ENCODE data around the gene OPA1.

OPA1 gene

DNA sequence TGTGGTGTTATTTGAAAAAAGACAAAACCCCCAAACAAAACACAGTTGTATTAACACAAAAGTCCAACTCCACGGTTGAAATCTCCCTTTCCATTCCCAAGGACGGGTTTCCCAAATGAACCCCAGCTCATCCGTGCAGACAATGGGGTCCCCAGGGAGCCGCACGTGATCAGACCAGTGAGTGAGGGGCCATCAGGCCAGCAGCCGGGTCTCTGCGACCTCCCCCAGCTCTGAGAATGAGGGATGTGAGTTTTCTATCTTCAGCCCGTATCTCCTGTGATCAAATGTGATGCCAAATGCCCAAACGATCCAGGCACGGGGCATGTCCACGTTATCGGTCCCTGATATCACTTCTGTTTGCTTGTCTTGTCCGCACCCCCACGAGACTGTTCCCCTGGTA lies 138.0 kb downstream of the OPA1 start:
- Histone ChIP-seq H3K27me3 (ENCODE audit: control insufficient read depth, insufficient read depth, low read length) (no peaks in the 10 kb centered on the region), H3K4me1 (ENCODE audit: control insufficient read depth, insufficient read depth, low read length) (no peaks in the 10 kb centered on the region), H3K9me3 (ENCODE audit: control insufficient read depth, insufficient read depth, low read length) (no peaks in the 10 kb centered on the region), H3K36me3 (ENCODE audit: control insufficient read depth, insufficient read depth, low read length) (no peaks in the 10 kb centered on the region), H3K9ac (ENCODE audit: low read depth, low read length) (no peak overlapping the region), H3K4me3 (ENCODE audit: low read depth, low read length) (no peak overlapping the region)

- Histone ChIP-seq H3K36me3 (ENCODE audit: control insufficient read depth, insufficient read depth, low read length) (no peaks in the 10 kb centered on the region), H3K27me3 (ENCODE audit: control insufficient read depth, insufficient read depth, low read length) (no peaks in the 10 kb centered on the region), H3K9me3 (ENCODE audit: control insufficient read depth, insufficient read depth, low read length) (no peaks in the 10 kb centered on the region), H3K4me1 (ENCODE audit: control insufficient read depth, insufficient read depth, low read length) (no peaks in the 10 kb centered on the region), H3K4me3 (ENCODE audit: low read depth, low read length) (no peak overlapping the region), H3K9ac (ENCODE audit: low read depth, low read length) (no peak overlapping the region)
These were observed 138.6 kb downstream of the OPA1 start for GRCh38 chr3:193731656-193732055.

DNA sequence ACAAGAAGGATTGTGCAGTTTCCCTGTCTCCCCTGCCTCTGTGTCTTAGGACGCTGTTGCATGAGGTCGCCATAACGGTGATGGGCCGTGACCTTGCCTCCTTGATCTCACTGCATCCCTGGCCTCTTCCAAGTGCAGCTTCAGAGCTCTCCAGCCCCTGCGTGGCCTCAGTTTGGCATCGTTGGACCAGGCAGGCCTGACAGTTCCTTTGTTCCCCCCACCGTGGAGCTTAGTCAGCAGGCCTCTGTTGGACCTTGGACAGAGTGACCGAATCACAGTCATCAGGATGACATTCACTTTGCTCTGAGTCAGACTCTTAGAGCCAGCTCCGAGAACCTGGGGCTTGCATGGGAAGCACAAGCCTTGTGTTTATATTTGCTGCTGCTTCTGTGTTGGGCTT lies 139.4 kb downstream of the OPA1 start:
- Histone ChIP-seq H3K36me3 (ENCODE audit: control insufficient read depth, insufficient read depth, low read length) (no peaks in the 10 kb centered on the region), H3K9ac (ENCODE audit: low read depth, low read length) (no peak overlapping the region), H3K27me3 (ENCODE audit: control insufficient read depth, insufficient read depth, low read length) (no peaks in the 10 kb centered on the region), H3K4me1 (ENCODE audit: control insufficient read depth, insufficient read depth, low read length) (no peaks in the 10 kb centered on the region), H3K4me3 (ENCODE audit: low read depth, low read length) (no peak overlapping the region), H3K9me3 (ENCODE audit: control insufficient read depth, insufficient read depth, low read length) (no peaks in the 10 kb centered on the region)

DNA sequence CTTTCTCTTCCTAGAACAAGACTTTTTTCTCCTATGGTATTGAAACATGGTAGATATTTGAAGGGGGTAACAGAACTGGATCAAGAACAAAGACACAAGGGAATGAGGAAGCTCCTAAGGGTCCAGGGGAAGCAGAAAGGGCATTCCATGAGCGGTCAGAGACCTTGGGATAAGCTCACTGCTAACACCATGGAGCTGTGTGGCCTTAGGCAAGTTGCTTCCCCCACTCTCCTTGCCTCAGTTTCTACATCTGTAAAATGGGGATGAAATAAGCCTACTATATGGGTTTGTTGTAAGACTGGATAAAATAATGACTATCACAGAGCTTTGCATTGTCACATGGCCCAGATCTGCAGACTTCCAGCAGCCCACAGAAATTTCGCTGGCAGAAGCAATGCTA lies 139.8 kb downstream of the OPA1 start:
- H3K4me1 ChIP-seq (ENCODE audit: control insufficient read depth, insufficient read depth, low read length) = no peaks in the 10 kb centered on the region
- H3K9me3 ChIP-seq (ENCODE audit: control insufficient read depth, insufficient read depth, low read length) = no peaks in the 10 kb centered on the region
- H3K4me3 ChIP-seq (ENCODE audit: low read depth, low read length) = no peak overlapping the region
- no peaks in the 10 kb centered on the region for H3K27me3 ChIP-seq (ENCODE audit: control insufficient read depth, insufficient read depth, low read length)
- no peak overlapping the region for H3K9ac ChIP-seq (ENCODE audit: low read depth, low read length)
- H3K36me3 ChIP-seq (ENCODE audit: control insufficient read depth, insufficient read depth, low read length) = no peaks in the 10 kb centered on the region

GRCh38 chr3:193734737-193735366 lies 141.8 kb downstream of the OPA1 start:
- H3K9me3 ChIP-seq (ENCODE audit: control insufficient read depth, insufficient read depth, low read length) = no peaks in the 10 kb centered on the region
- no peak overlapping the region for H3K4me3 ChIP-seq (ENCODE audit: low read depth, low read length)
- H3K4me1 ChIP-seq (ENCODE audit: control insufficient read depth, insufficient read depth, low read length) = no peaks in the 10 kb centered on the region
- no peaks in the 10 kb centered on the region for H3K36me3 ChIP-seq (ENCODE audit: control insufficient read depth, insufficient read depth, low read length)
- H3K27me3 ChIP-seq (ENCODE audit: control insufficient read depth, insufficient read depth, low read length) = no peaks in the 10 kb centered on the region
- no peak overlapping the region for H3K9ac ChIP-seq (ENCODE audit: low read depth, low read length)

DNA sequence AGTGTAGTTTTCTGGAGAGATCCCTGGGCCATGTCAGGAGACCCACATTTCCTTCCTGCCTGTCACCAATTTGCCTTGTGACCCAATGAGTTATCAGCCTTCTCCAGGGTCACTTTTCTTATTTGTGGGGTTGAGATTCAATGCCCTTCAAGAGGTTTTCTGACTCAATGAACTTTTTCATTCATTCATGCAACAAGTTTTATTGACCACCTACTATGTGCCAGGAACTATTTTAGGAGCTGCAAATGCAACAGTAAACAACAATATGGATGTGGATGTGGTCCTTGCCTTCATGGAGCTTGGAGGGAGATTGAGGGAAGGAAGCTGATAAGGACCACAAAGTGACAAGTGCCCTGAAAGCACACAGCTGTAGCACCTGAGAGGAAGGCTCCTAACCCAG lies 142.8 kb downstream of the OPA1 start:
- no peak overlapping the region for H3K4me3 ChIP-seq (ENCODE audit: low read depth, low read length)
- no peaks in the 10 kb centered on the region for H3K4me1 ChIP-seq (ENCODE audit: control insufficient read depth, insufficient read depth, low read length)
- H3K36me3 ChIP-seq (ENCODE audit: control insufficient read depth, insufficient read depth, low read length) = no peaks in the 10 kb centered on the region
- H3K27me3 ChIP-seq (ENCODE audit: control insufficient read depth, insufficient read depth, low read length) = no peaks in the 10 kb centered on the region
- no peak overlapping the region for H3K9ac ChIP-seq (ENCODE audit: low read depth, low read length)
- H3K9me3 ChIP-seq (ENCODE audit: control insufficient read depth, insufficient read depth, low read length) = no peaks in the 10 kb centered on the region

DNA sequence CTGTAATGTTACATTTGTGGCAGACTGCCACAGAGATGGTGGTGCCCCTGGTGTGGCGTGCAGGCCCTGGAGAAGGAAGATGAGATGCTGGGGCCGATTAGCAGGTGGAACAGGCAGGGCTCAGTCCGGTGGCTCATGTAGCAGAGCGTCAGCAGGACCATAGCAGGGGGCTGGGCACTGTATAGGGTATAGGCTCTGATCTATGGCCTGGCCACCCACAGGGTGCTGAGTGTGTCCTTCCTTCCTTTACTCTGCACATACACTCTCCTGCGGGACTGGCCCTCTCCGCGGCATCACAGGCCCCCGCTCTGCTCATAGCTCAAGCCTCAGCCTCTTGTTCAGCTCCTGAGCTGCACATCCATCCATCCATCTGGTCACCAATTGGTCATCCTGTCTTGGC lies 143.6 kb downstream of the OPA1 start:
- Histone ChIP-seq H3K36me3 (ENCODE audit: control insufficient read depth, insufficient read depth, low read length) (no peaks in the 10 kb centered on the region), H3K9me3 (ENCODE audit: control insufficient read depth, insufficient read depth, low read length) (no peaks in the 10 kb centered on the region), H3K9ac (ENCODE audit: low read depth, low read length) (no peak overlapping the region), H3K27me3 (ENCODE audit: control insufficient read depth, insufficient read depth, low read length) (no peaks in the 10 kb centered on the region), H3K4me3 (ENCODE audit: low read depth, low read length) (no peak overlapping the region), H3K4me1 (ENCODE audit: control insufficient read depth, insufficient read depth, low read length) (no peaks in the 10 kb centered on the region)

DNA sequence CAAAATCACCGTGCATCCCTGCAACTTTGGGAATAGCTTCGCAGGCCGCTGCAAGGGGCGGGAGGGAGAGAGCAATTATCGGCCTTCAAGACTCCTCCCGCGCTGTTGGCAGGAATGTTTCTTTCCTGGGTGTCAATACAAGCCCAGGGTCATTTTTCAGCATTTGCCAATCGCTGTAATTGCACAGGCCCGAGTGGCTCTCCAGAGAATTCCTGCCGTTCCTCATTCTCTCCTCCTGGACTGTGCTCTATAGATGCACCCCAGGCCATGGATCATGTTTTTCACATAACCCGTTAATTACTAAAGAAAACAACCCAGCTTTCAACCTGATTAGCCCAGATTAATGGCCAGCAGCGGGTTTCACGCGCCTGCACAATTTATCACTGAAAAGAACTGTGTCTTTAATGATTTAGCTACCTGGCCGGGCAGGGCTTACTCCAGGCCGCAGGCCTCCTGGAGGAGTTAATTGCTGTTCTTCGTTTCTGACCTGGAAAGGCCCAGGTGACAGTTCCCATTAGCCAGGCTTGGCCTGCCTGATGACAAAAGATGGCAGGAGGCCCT lies 144.3 kb downstream of the OPA1 start:
- H3K9ac ChIP-seq (ENCODE audit: low read depth, low read length) = no peak overlapping the region
- no peaks in the 10 kb centered on the region for H3K9me3 ChIP-seq (ENCODE audit: control insufficient read depth, insufficient read depth, low read length)

GRCh38 chr3:193742628-193743027 lies 149.6 kb downstream of the OPA1 start:
- H3K36me3 ChIP-seq (ENCODE audit: control insufficient read depth, insufficient read depth, low read length) = no peaks in the 10 kb centered on the region
- H3K4me1 ChIP-seq (ENCODE audit: control insufficient read depth, insufficient read depth, low read length) = peaks cover 8% of the 10 kb centered on the region
- no peak overlapping the region for H3K9ac ChIP-seq (ENCODE audit: low read depth, low read length)
- H3K27me3 ChIP-seq (ENCODE audit: control insufficient read depth, insufficient read depth, low read length) = no peaks in the 10 kb centered on the region
- no peaks in the 10 kb centered on the region for H3K9me3 ChIP-seq (ENCODE audit: control insufficient read depth, insufficient read depth, low read length)
- no peak overlapping the region for H3K4me3 ChIP-seq (ENCODE audit: low read depth, low read length)

More for the DNA sequence above, 144.3 kb downstream of the OPA1 start:
- Histone ChIP-seq H3K27me3 (ENCODE audit: control insufficient read depth, insufficient read depth, low read length) (no peaks in the 10 kb centered on the region), H3K4me3 (ENCODE audit: low read depth, low read length) (no peak overlapping the region), H3K4me1 (ENCODE audit: control insufficient read depth, insufficient read depth, low read length) (no peaks in the 10 kb centered on the region), H3K36me3 (ENCODE audit: control insufficient read depth, insufficient read depth, low read length) (no peaks in the 10 kb centered on the region)

DNA sequence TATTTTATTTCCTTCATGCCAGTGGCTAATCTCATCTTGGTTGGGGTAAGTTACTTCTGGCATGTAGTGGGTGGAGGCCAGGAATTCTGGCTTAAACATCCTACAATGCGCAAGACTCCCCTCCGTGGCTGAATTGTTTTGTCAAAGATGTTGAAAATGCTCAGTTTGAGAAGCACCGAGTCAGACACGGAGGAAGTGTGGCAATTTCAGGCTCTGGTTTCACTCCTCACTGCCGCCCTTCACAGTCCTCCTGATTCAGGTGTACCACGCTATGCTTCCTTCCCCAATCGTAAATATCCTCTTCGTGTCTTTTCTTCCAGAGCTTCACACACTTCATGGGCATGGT lies 150.7 kb downstream of the OPA1 start:
- no peaks in the 10 kb centered on the region for H3K9me3 ChIP-seq (ENCODE audit: control insufficient read depth, insufficient read depth, low read length)
- no peaks in the 10 kb centered on the region for H3K27me3 ChIP-seq (ENCODE audit: control insufficient read depth, insufficient read depth, low read length)
- no peak overlapping the region for H3K9ac ChIP-seq (ENCODE audit: low read depth, low read length)
- H3K4me3 ChIP-seq (ENCODE audit: low read depth, low read length) = no peak overlapping the region
- H3K36me3 ChIP-seq (ENCODE audit: control insufficient read depth, insufficient read depth, low read length) = no peaks in the 10 kb centered on the region
- H3K4me1 ChIP-seq (ENCODE audit: control insufficient read depth, insufficient read depth, low read length) = peaks cover 8% of the 10 kb centered on the region

- Histone ChIP-seq H3K36me3 (ENCODE audit: control insufficient read depth, insufficient read depth, low read length) (no peaks in the 10 kb centered on the region), H3K27me3 (ENCODE audit: control insufficient read depth, insufficient read depth, low read length) (no peaks in the 10 kb centered on the region), H3K4me1 (ENCODE audit: control insufficient read depth, insufficient read depth, low read length) (peaks cover 8% of the 10 kb centered on the region), H3K9ac (ENCODE audit: low read depth, low read length) (no peak overlapping the region), H3K4me3 (ENCODE audit: low read depth, low read length) (no peak overlapping the region), H3K9me3 (ENCODE audit: control insufficient read depth, insufficient read depth, low read length) (no peaks in the 10 kb centered on the region)
These were observed 151.2 kb downstream of the OPA1 start for GRCh38 chr3:193744048-193744821.
